MCF 10A (cell line): ENCODE results near the gene MYL6B. TPM values are rescaled to one million over a fixed set of nuclear protein-coding genes. Genes with fewer than 3 reads are reported as not detected.

Source experiments
- BruUV-seq: library from RNA; stranded (reverse); fragments of 400-500 nt; replicated peaks from 2 replicates; lab custom pipeline; 2021; lab: Mats Ljungman, UMichigan
- CTCF ChIA-PET: fragments of 300-600 bp; sonication (Branson Sonifier 250); formaldehyde crosslinking; extraction: SDS; loops from one replicate; lab custom pipeline; 2021; ENCODE audit warnings: antibody characterized with exemption, inconsistent platforms; lab: Yijun Ruan, JAX
- POLR2A ChIA-PET: fragments of 300-600, 350-650 bp; sonication (Branson Sonifier 250); formaldehyde crosslinking; extraction: SDS; loops from one replicate; lab custom pipeline; 2020; ENCODE audit warnings: antibody characterized with exemption, inconsistent platforms; lab: Yijun Ruan, JAX
- DNase-seq: peaks from one replicate; pipeline ENCODE4 v3.0.0-alpha.2; 2018; ENCODE audit not compliant: unreplicated experiment
- H3K27ac Mint-ChIP-seq: one replicate; pipeline ENCODE4 v1.8.0; 2022; ENCODE audit warnings: mild to moderate bottlenecking, low read depth, mixed read lengths; ENCODE audit not compliant: unreplicated experiment
- H3K27me3 Mint-ChIP-seq: one replicate; pipeline ENCODE4 v1.8.0; 2022; ENCODE audit warnings: mixed read lengths; ENCODE audit not compliant: insufficient read depth, unreplicated experiment
- H3K36me3 Mint-ChIP-seq: one replicate; pipeline ENCODE4 v1.8.0; 2022; ENCODE audit warnings: mild to moderate bottlenecking, moderate library complexity, mixed read lengths; ENCODE audit not compliant: insufficient read depth, unreplicated experiment
- H3K4me1 Mint-ChIP-seq: one replicate; pipeline ENCODE4 v1.8.0; 2022; ENCODE audit warnings: mixed read lengths; ENCODE audit not compliant: insufficient read depth, unreplicated experiment
- H3K4me3 Mint-ChIP-seq: one replicate; pipeline ENCODE4 v1.8.0; 2022; ENCODE audit warnings: mild to moderate bottlenecking, moderate library complexity, mixed read lengths; ENCODE audit not compliant: unreplicated experiment
- H3K9me3 Mint-ChIP-seq: one replicate; pipeline ENCODE4 v1.8.0; 2022; ENCODE audit warnings: mixed read lengths; ENCODE audit not compliant: unreplicated experiment
- intact Hi-C: fragments of 100-400 bp; cut with micrococcal nuclease; formaldehyde crosslinking; loops from 2 replicates; pipeline ENCODE4 v1.14.1; 2022
- total RNA-seq: library from RNA; stranded (reverse); gene quantifications from 2 replicates; pipeline ENCODE4 v1.2.3, GENCODE V29; 2022
- TF ChIP-seq, protein P1 (sequence below): fragments of 200-600 bp; IDR thresholded peaks from one replicate; pipeline ENCODE4 v1.8.0; 2022; ENCODE audit warnings: antibody characterized with exemption, mild to moderate bottlenecking; ENCODE audit not compliant: unreplicated experiment

Gene MYL6B
- total RNA-seq, 1 experiment from 2014 or later: 46.0 TPM

DNA sequence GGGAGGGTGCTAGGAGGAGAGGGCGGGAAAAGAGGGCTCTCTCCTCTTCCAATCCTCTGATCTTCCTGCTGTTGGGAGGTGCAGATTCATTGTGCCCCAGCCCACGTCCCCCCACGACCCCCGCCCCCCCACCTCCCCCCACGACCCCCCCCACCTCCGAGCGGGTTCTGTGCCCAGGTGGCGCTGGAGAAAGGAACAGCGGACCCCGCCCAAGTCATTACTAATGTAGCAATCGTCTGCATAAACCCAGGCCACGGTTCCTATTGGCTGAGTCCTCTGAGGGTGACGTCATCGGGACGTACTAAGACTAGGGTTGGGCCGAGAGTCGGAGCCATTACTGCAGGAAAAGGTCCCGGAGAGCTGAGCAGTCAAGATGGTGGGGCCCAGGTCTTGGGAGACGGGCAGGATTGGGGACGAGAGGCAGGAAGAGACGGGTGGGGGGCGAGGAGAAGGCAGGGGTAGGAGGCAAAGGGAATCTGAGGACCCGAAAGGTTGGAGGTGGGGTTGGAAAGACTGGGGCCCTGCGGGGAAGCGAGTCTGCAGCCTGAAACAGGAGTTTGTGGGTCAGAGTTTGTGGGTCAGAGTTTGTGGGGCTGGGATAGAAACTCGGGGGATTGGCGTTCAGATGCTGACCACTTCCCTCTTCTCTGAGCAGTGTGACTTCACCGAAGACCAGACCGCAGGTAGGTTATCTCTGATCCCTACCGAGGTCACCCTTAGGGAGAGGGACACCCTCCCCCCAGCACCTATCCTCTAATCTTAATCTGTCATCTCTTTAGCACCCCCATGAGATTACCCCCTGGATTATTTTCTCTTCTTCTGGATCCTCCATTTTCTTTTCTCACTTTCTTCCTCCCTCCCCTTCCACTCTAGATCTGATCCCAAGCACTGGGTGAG is 5.9 kb downstream of the MYL6B start, which contains the start of gene MYL6:
Gene MYL6 (plus strand): TSS at position 331 of the 897 bp plus-strand sequence. CDS start 43 bp downstream, at position 374.
- peak within 1 kb of the TSS; percentile 100 for H3K27ac Mint-ChIP-seq
- peaks cover 35% of the 10 kb centered on the region for H3K4me1 Mint-ChIP-seq
- no TSS peak for BruUV-seq
- peak; percentile 98 for DNase-seq
- peak within 1 kb of the TSS; percentile 97 for H3K4me3 Mint-ChIP-seq
- POLR2A ChIA-PET: interaction anchor here (0.6 to 7.6 kb wide), 24 partner anchors 8 to 478 kb away, joined by 3 to 146 read pairs (median 6); partner anchors contain the start of genes COQ10A, ESYT1, PA2G4 and RNF41
- intact Hi-C loops: no loop called here
- no peaks in the 10 kb centered on the region for H3K9me3 Mint-ChIP-seq
- CTCF ChIA-PET: interaction anchor here (0.6 to 6.1 kb wide), 5 partner anchors 30 to 111 kb away, joined by 4 to 36 read pairs (median 15); partner anchors contain the start of genes SMARCC2 and ZC3H10
- H3K36me3 Mint-ChIP-seq: peaks cover 65% of the 10 kb centered on the region
- no peaks in the 10 kb centered on the region for H3K27me3 Mint-ChIP-seq
- TF ChIP-seq, protein P1, sequence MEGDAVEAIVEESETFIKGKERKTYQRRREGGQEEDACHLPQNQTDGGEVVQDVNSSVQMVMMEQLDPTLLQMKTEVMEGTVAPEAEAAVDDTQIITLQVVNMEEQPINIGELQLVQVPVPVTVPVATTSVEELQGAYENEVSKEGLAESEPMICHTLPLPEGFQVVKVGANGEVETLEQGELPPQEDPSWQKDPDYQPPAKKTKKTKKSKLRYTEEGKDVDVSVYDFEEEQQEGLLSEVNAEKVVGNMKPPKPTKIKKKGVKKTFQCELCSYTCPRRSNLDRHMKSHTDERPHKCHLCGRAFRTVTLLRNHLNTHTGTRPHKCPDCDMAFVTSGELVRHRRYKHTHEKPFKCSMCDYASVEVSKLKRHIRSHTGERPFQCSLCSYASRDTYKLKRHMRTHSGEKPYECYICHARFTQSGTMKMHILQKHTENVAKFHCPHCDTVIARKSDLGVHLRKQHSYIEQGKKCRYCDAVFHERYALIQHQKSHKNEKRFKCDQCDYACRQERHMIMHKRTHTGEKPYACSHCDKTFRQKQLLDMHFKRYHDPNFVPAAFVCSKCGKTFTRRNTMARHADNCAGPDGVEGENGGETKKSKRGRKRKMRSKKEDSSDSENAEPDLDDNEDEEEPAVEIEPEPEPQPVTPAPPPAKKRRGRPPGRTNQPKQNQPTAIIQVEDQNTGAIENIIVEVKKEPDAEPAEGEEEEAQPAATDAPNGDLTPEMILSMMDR: no peak

DNA sequence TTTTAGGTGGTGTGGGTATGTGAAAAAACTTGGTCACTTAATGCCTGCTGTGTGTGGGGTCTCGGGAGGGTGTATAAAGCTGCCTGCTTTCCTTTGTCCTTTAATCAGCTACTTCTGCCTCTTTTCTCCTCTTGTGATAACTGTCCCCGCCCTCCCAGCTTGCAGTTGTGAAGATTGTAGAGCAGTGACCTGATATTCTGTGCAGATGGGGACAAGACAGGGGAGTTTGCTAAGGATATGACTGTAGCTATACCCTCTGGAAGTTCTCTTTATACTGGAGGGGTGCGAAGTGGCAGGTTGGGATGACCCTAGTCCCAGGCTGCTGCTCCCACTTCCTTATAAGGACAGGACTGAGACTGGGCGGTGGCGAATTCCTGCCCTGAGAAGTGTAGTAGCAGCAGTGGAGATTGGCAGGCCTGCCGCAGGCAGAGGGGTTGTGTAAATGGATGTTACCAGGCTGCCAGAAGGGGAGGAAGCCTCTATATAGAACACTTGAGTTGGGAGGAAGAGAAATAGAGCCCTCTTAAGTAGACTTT is 6.6 kb downstream of the MYL6B start:
- Mint-ChIP-seq H3K36me3 (peaks cover 73% of the 10 kb centered on the region), H3K4me3 (peak overlapping the region; percentile 97), H3K27ac (peak overlapping the region; percentile 100), H3K27me3 (no peaks in the 10 kb centered on the region), H3K4me1 (peaks cover 28% of the 10 kb centered on the region), H3K9me3 (no peaks in the 10 kb centered on the region)
- intact Hi-C loops: no loop called here
- TF ChIP-seq, protein P1: no peak
- peak; percentile 84 for DNase-seq
- ChIA-PET CTCF (interaction anchor here (0.5 to 6.1 kb wide), 8 partner anchors 11 to 1549 kb away, joined by 3 to 36 read pairs (median 6); partner anchors contain the start of genes SMARCC2 and ZC3H10), POLR2A (interaction anchor here (0.6 to 7.6 kb wide), 24 partner anchors 9 to 477 kb away, joined by 3 to 146 read pairs (median 6); partner anchors contain the start of genes CNPY2, COQ10A, ESYT1 and PA2G4)
- BruUV-seq: TSS peak; percentile 68

DNA sequence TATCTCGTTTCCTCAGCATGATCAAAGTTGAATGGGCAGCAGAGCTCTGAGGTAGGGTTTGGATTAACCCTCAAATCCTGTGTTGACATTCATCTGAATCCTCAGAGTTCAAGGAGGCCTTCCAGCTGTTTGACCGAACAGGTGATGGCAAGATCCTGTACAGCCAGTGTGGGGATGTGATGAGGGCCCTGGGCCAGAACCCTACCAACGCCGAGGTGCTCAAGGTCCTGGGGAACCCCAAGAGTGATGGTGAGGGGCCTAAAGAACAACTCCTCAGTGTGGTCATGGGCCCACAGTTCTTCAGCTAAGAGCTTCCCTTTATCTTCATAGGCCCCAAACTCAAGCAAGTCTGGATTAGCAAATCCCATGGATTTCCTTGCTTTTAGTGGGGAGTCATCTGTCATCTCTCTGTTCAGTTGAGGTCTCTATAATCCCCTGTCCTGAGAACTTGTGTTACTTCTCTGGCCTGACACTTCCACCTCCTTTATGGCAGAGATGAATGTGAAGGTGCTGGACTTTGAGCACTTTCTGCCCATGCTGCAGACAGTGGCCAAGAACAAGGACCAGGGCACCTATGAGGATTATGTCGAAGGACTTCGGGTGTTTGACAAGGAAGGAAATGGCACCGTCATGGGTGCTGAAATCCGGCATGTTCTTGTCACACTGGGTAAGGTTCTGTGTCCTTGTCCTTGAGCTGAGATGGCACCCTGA is 7.2 kb downstream of the MYL6B start:
- TF ChIP-seq, protein P1: no peak
- H3K4me3 Mint-ChIP-seq: peak overlapping the region; percentile 97
- ChIA-PET POLR2A (interaction anchor here (0.6 to 7.6 kb wide), 23 partner anchors 10 to 475 kb away, joined by 3 to 146 read pairs (median 6); partner anchors contain the start of genes CNPY2, COQ10A, ESYT1 and PA2G4), CTCF (interaction anchor here (0.5 to 6.1 kb wide), 8 partner anchors 12 to 1549 kb away, joined by 3 to 36 read pairs (median 6); partner anchors contain the start of genes SMARCC2 and ZC3H10)
- peaks cover 26% of the 10 kb centered on the region for H3K4me1 Mint-ChIP-seq
- BruUV-seq: no TSS peak
- no peak for DNase-seq
- H3K27ac Mint-ChIP-seq: peak overlapping the region; percentile 100
- peaks cover 79% of the 10 kb centered on the region for H3K36me3 Mint-ChIP-seq
- no peaks in the 10 kb centered on the region for H3K27me3 Mint-ChIP-seq
- no peaks in the 10 kb centered on the region for H3K9me3 Mint-ChIP-seq
- intact Hi-C loops: no loop called here
